Epithelial cell of esophagus (primary cell): ENCODE data around the gene RNASEH2C.
A peak's percentile ranks its signal among the peaks of the same experiment; 100 is the strongest.
"Not testable (repeated sequence)": the region's sequence is repeated elsewhere in the genome, so short reads cannot be mapped to it uniquely, and the experiment has no call there.

Source experiments
- DNase-seq: peaks from one replicate; pipeline ENCODE4 v3.0.0; 2010; ENCODE audit warnings: low read depth
- H3K4me3 ChIP-seq: 2 replicates; pipeline ENCODE4 v1.5.1; 2011; ENCODE audit warnings: mild to moderate bottlenecking, low read length, control low read depth
- TF ChIP-seq, protein P1 (sequence below): IDR thresholded peaks from 2 replicates; pipeline ENCODE4 v1.5.1; 2011; ENCODE audit warnings: low read depth, mild to moderate bottlenecking, low read length, control low read depth, inconsistent platforms; ENCODE audit not compliant: insufficient read depth; ENCODE audit errors: missing control alignments

Gene RNASEH2C

DNA sequence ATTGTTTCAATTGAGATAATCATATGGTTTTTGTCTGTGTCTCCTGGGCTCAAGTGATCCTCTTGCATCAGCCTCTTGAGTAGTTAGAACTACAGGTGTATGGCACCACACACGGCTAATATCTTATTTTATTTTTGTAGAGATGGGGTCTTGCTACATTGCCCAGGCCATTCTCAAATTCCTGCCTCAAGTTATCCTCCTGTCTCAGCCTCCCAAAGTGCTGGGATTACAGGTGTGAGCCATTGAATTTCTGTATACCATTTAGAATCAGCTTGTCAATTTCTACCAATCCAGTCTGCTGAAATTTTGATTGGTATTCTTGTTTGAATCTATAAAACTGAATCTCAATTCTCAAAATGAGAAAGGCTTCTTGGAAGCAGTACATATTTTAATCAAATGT, 18.9 kb downstream of the RNASEH2C start:
- no peak for DNase-seq
- TF ChIP-seq, protein P1, sequence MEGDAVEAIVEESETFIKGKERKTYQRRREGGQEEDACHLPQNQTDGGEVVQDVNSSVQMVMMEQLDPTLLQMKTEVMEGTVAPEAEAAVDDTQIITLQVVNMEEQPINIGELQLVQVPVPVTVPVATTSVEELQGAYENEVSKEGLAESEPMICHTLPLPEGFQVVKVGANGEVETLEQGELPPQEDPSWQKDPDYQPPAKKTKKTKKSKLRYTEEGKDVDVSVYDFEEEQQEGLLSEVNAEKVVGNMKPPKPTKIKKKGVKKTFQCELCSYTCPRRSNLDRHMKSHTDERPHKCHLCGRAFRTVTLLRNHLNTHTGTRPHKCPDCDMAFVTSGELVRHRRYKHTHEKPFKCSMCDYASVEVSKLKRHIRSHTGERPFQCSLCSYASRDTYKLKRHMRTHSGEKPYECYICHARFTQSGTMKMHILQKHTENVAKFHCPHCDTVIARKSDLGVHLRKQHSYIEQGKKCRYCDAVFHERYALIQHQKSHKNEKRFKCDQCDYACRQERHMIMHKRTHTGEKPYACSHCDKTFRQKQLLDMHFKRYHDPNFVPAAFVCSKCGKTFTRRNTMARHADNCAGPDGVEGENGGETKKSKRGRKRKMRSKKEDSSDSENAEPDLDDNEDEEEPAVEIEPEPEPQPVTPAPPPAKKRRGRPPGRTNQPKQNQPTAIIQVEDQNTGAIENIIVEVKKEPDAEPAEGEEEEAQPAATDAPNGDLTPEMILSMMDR, result no peak

DNA sequence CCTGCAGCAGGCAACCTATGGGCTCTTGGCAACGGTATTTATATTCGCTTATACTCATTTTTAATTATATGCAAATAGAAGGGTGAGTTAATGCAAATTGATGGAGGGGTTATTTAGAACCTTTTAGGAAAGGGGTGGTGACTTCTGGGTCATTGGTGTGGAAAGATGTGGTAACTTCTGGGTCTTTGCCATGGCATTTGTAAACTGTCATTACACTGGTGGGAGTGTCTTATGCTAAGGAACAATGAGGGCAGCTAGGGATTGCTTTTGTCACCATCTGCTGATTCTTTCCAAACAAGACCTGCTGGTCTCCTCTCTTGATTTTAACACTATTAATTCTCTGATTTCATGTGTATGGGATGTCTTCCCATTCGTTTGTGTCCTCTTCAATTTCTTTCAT, 20.2 kb downstream of the RNASEH2C start:
- TF ChIP-seq, protein P1, result no peak
- H3K4me3 ChIP-seq, result no peak overlapping the region
- DNase-seq, result no peak

More for the DNA sequence above, 18.9 kb downstream of the RNASEH2C start:
- no peak overlapping the region for H3K4me3 ChIP-seq

DNA sequence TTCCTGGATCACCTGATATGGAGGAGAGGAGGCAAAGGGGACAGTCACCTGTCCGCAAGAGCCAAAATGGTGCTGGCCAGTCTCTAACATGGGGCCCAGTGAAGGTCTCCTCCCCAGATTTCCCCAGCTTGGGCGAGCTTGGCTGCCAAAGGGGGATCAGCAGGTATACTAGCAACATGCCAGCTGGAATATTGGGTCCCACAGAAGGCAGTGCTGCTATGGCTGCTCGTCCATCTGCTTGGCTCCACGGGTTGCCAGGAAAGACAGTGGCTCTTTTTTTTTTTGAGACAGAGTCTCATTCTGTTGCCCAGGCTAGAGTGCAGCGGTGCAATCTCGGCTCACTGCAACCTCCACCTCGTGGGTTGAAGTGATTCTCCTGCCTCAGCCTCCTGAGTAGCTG, 21.3 kb downstream of the RNASEH2C start:
- no peak overlapping the region for H3K4me3 ChIP-seq
- DNase-seq, result no peak
- TF ChIP-seq, protein P1, result no peak

DNA sequence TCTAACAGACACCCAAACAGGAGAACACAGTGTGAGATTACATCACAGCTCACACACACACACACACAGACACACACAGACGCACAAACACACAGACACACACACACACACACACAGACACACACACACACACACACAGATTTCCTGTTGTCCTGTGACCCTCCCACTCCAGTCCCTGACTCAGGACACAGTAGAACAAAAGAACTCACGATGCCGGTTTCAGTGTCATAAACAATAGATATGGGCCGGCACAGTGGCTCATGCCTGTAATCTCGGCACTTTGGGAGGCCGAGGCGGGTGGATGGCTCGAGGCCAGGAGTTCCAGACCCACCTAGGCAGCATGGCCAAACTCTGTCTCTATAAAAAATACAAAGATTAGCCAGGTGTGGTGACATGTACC, 22.4 kb downstream of the RNASEH2C start:
- TF ChIP-seq, protein P1, result no peak
- no peak for DNase-seq
- H3K4me3 ChIP-seq, result no peak overlapping the region

DNA sequence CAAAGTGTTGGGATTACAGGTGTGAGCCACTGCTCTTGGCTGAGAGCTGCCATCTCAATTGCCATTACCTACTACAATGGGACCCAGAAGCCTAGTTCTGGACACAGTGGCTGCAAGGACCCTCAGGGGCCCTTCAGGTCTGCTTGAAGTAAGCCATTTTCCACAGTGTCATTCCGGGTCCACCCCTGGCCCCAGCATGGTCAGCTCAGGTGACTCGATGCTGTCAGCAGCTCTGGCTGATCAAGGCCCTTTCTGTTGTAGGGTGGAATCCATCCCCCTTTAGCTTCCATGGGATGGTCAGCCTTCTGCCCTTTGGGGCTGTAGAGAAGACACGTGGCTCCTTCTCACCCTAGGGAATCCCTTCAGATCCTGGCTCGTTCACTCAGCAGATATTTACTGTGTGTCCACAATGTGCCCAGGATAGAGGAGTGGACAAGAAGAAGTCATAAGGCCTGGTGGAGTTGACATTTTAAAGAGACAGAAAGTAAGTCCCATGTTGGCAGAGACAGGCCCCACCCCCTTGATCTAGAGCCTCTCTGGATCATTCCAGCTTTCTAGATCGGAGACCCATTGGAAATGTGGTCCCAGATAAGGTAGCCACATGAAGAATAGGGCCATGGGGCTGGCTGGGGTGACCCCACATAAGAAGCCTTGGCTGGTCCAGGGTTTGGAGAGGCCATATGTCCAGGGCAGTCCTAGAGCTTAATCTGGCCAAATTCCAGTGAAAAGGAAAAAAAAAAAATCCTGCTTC, 23.6 kb downstream of the RNASEH2C start:
- H3K4me3 ChIP-seq, result no peak overlapping the region
- TF ChIP-seq, protein P1, result no peak
- DNase-seq, result no peak

DNA sequence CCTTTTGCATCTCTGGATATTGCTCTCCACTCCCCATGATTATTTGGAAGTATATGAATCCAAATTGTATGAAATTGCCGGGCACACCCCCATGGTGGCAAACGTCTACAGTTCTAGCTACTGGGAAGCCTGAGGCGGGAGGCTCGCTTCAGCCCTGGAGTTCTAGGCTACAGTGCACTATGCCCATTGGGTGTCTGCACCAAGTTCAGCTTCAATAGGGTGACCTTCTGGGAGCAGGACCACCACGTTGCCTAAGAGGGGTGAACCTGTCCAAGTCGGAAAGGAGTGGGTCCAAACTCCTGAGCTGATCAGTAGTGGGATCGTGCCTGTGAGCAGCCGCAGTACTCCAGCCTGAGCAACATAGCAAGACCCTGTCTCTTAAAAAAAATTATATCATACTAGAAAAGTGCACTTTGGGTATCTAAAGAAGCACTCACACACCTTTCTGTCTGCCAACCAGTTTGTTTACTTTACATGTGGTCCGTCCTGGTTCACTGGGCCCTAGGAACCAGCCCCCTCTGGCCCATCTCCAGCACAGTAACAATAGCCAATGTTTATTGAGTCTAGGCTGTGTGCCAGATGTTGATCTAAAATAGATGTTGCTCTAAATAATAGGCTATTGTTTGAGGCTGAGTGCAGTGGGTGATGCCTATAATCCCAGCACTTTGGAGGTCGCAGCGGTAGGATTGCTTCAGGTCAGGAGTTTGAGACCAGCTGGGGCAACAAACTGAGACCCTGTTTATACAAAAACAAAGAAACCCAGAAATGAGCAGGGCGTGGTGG, 24.9 kb downstream of the RNASEH2C start:
- peak; percentile 37 for DNase-seq
- no peak overlapping the region for H3K4me3 ChIP-seq
- TF ChIP-seq, protein P1, result no peak

DNA sequence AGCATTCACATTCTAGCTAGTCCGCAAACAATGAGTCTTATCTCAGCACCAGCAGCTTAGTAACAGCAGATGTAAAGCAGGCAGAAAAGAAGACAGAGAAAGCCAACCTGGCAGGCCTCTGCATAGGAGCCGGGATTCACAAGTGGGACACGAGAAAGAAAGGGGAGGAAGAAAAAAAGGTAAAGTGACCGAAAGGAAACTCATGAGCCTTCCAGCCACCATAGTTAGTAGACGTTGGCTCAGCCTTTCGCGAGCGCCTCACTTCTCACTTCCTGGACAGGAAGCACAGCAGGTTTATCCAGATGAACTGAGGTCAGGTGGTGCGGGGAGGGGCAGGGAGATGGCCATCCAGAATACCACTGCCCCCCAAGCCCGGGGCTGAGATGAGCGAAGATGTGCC, 28.2 kb downstream of the RNASEH2C start:
- peak; percentile 26 for DNase-seq
- H3K4me3 ChIP-seq, result no peak overlapping the region
- TF ChIP-seq, protein P1, result no peak

DNA sequence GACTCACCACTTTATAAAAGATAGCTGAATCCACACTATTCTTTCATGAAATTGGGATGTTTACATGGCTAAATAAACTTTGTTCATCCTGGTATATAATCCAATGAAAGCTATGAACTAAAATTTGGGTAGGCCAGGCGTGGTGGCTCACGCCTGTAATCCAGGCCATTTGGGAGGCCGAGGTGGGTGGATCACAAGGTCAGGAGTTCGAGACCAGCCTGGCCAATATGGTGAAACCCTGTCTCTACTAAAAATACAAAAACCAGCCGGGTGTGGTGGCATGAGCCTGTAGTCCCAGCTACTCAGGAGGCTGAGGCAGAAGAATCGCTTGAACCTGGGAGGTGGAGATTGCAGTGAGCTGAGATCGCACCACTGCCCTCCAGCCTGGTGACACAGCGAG, 28.8 kb downstream of the RNASEH2C start:
- DNase-seq, result not testable (repeated sequence)

More for the DNA sequence above, 28.8 kb downstream of the RNASEH2C start:
- H3K4me3 ChIP-seq, result not testable (repeated sequence)
